CD14-positive monocyte (primary cell): ENCODE data around the gene ASRGL1. TPM values are rescaled to one million over a fixed set of nuclear protein-coding genes. Genes with fewer than 3 reads are reported as not detected.

Experiments
- DNase-seq, 3 donors: peaks; one replicate each; pipeline ENCODE4 v3.0.0-alpha.2; 2011 to 2022
- H2AFZ ChIP-seq: 2 replicates; pipeline ENCODE4 v1.6.0; 2012; ENCODE audit warnings: mild to moderate bottlenecking, low read depth, low read length, inconsistent platforms; ENCODE audit not compliant: insufficient read depth, poor library complexity, severe bottlenecking
- H3K27ac ChIP-seq, 2 donors: 1 replicate in 1 of 2; 2 replicates in 1 of 2; pipeline ENCODE4 v1.5.1; 2012 to 2013; ENCODE audit warnings: low read length in 2 of 2, control low read depth in 1 of 2, inconsistent platforms in 1 of 2, low read depth in 1 of 2, mild to moderate bottlenecking in 1 of 2
- H3K27me3 ChIP-seq, 2 donors: one replicate each; pipeline versions ENCODE4 v1.6.0 to v1.6.1; 2011 to 2013; ENCODE audit warnings: low read length in 2 of 2; ENCODE audit not compliant: control insufficient read depth in 2 of 2, insufficient read depth in 2 of 2
- H3K36me3 ChIP-seq, 2 donors: replicated peaks in 1 of 2; 1 replicate in 1 of 2; 2 replicates in 1 of 2; pipeline versions ENCODE4 v1.5.1 to v1.6.1; 2012 to 2013; ENCODE audit warnings: low read length in 2 of 2, control low read depth in 1 of 2, inconsistent platforms in 1 of 2, mild to moderate bottlenecking in 1 of 2; ENCODE audit not compliant: insufficient read depth in 2 of 2, control insufficient read depth in 1 of 2
- H3K4me1 ChIP-seq, 2 donors: 1 replicate in 1 of 2; 2 replicates in 1 of 2; pipeline versions ENCODE4 v1.5.1 to v1.6.1; 2012 to 2013; ENCODE audit warnings: low read length in 2 of 2, control low read depth in 1 of 2, inconsistent platforms in 1 of 2, mild to moderate bottlenecking in 1 of 2, moderate library complexity in 1 of 2; ENCODE audit not compliant: insufficient read depth in 2 of 2, control insufficient read depth in 1 of 2
- H3K4me2 ChIP-seq: replicated peaks from 2 replicates; pipeline ENCODE3; 2012; ENCODE audit warnings: low read length, moderate library complexity, mild to moderate bottlenecking; ENCODE audit not compliant: poor library complexity, severe bottlenecking; ENCODE audit errors: extremely low read depth
- H3K4me3 ChIP-seq, 3 experiments: fragments of 200-600 bp in 1 of 3; sonication (generic) in 1 of 3; replicated peaks in 1 of 3; 1 replicate in 2 of 3; 2 replicates in 1 of 3; pipeline ENCODE4 v1.5.1; 2011 to 2013; ENCODE audit warnings: low read length in 3 of 3, mild to moderate bottlenecking in 3 of 3, control low read depth in 2 of 3, low read depth in 2 of 3, inconsistent platforms in 1 of 3, moderate library complexity in 1 of 3
- H3K79me2 ChIP-seq: 2 replicates; pipeline ENCODE4 v1.6.0; 2012; ENCODE audit warnings: mild to moderate bottlenecking, control low read depth, inconsistent platforms, low read length, moderate library complexity; ENCODE audit not compliant: insufficient read depth
- H3K9ac ChIP-seq: 2 replicates; pipeline ENCODE4 v1.6.0; 2017; ENCODE audit warnings: low read length, mild to moderate bottlenecking; ENCODE audit not compliant: insufficient read depth, poor library complexity, severe bottlenecking
- H3K9me3 ChIP-seq, 2 donors: replicated peaks in 1 of 2; 1 replicate in 1 of 2; 2 replicates in 1 of 2; pipeline versions ENCODE4 v1.5.1 to v1.6.1; 2012 to 2013; ENCODE audit warnings: low read length in 2 of 2, control low read depth in 1 of 2; ENCODE audit not compliant: control insufficient read depth in 1 of 2, insufficient read depth in 1 of 2
- H4K20me1 ChIP-seq: 2 replicates; pipeline ENCODE4 v1.6.0; 2012; ENCODE audit warnings: mild to moderate bottlenecking, low read length, control low read depth, moderate library complexity; ENCODE audit not compliant: insufficient read depth
- H3K27ac Mint-ChIP-seq, 7 donors: one replicate each; pipeline ENCODE4 v1.8.0; 2020; ENCODE audit warnings: mild to moderate bottlenecking in 7 of 7, mixed read lengths in 7 of 7, moderate library complexity in 6 of 7, inconsistent platforms in 2 of 7
- H3K27me3 Mint-ChIP-seq, 3 donors: one replicate each; pipeline ENCODE4 v1.8.0; 2021 to 2022; ENCODE audit warnings: low read depth in 3 of 3, mild to moderate bottlenecking in 3 of 3, mixed read lengths in 3 of 3, moderate library complexity in 3 of 3, inconsistent platforms in 1 of 3
- H3K36me3 Mint-ChIP-seq, 2 donors: one replicate each; pipeline ENCODE4 v1.8.0; 2020; ENCODE audit warnings: mixed read lengths in 2 of 2, inconsistent platforms in 1 of 2, mild to moderate bottlenecking in 1 of 2
- H3K4me1 Mint-ChIP-seq: one replicate; pipeline ENCODE4 v1.8.0; 2020; ENCODE audit warnings: mild to moderate bottlenecking, mixed read lengths
- H3K4me3 Mint-ChIP-seq, 2 donors: one replicate each; pipeline ENCODE4 v1.8.0; 2020; ENCODE audit warnings: mild to moderate bottlenecking in 2 of 2, mixed read lengths in 2 of 2, moderate library complexity in 1 of 2
- H3K9me3 Mint-ChIP-seq, 7 donors: one replicate each; pipeline ENCODE4 v1.8.0; 2020 to 2022; ENCODE audit warnings: mixed read lengths in 7 of 7, mild to moderate bottlenecking in 6 of 7, moderate library complexity in 6 of 7, inconsistent platforms in 2 of 7
- CTCF ChIP-seq: fragments of 200-600 bp; IDR thresholded peaks from one replicate; pipeline ENCODE4 v1.8.0; 2022; ENCODE audit warnings: antibody characterized with exemption, mild to moderate bottlenecking
- WGBS: methylation state at CpG from one replicate; pipeline ENCODE4 v1.1.5; 2013; ENCODE audit warnings: missing lambda C conversion rate; ENCODE audit not compliant: insufficient coverage; 5-methylcytosine and 5-hydroxymethylcytosine counted together
- intact Hi-C, 2 donors: fragments of 100-400 bp; cut with micrococcal nuclease; formaldehyde crosslinking; loops; one replicate each; pipeline versions ENCODE4 v1.15.0 to v1.15.1; 2023
- polyA plus RNA-seq, 3 donors: library from polyadenylated mRNA; depleted of rRNA in 1 of 3; unstranded in 2 of 3; stranded (reverse) in 1 of 3; fragments of 300-500 nt in 2 of 3; fragments of >200 nt in 1 of 3; fragmentation: Illumina TruSeq in 2 of 3; gene quantifications; 1 replicate in 2 of 3; 2 replicates in 1 of 3; pipeline ENCODE4 v1.2.3, GENCODE V29; 2012 to 2021

Gene ASRGL1
- polyA plus RNA-seq, 3 donors = 22.3 to 57.8 (median 50.6) TPM

DNA sequence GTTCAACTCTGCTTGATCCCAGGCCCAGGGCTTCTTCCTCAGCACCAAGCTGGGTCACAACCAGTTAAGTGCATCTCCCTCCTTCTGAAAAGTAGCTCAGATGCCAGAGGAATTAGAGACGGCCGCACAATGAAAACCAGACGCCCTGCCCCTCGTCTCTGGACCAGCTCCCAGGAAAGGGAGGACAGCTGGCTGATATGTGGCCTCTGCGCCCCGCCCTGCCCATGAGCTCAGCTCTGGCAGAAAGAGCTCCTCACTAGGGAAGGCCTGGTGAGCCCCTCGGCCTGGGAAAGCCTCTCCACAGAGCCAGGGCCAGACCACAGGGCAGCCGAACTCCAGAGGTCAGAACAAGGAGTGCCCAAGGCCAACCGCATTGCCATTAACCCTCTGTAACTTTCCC, 63.5 kb downstream of the ASRGL1 start:
- no peaks in the 10 kb centered on the region for H3K9me3 ChIP-seq
- peaks cover 2 to 6% of the 10 kb centered on the region in 2 donors for H3K36me3 Mint-ChIP-seq
- H3K4me3 ChIP-seq = no peak overlapping the region
- H3K36me3 ChIP-seq = no peaks in the 10 kb centered on the region
- peaks cover 0 to 2% (median 0%) of the 10 kb centered on the region in 7 donors for H3K9me3 Mint-ChIP-seq
- H3K4me1 ChIP-seq = peaks cover 23 to 33% of the 10 kb centered on the region in 2 donors
- H3K79me2 ChIP-seq = no peaks in the 10 kb centered on the region
- H3K4me3 Mint-ChIP-seq = no peak overlapping the region
- peaks cover 39% of the 10 kb centered on the region for H3K4me1 Mint-ChIP-seq
- no peak overlapping the region for H3K27ac Mint-ChIP-seq
- no peak for DNase-seq
- no peak overlapping the region for H3K9ac ChIP-seq
- H2AFZ ChIP-seq = no peak overlapping the region
- intact Hi-C loops = no loop called here
- no peak overlapping the region for H3K4me2 ChIP-seq
- no peak overlapping the region for H3K27ac ChIP-seq
- 98% methylated on average over 7 of the region's 9 CpGs for WGBS
- H3K27me3 Mint-ChIP-seq = peaks cover 0 to 4% (median 0%) of the 10 kb centered on the region in 3 donors
- H4K20me1 ChIP-seq = no peaks in the 10 kb centered on the region
- H3K27me3 ChIP-seq = no peaks in the 10 kb centered on the region
- TF ChIP-seq CTCF = no peak

- Histone ChIP-seq H3K27ac (no peak overlapping the region), H3K4me3 (no peak overlapping the region), H3K27me3 (no peaks in the 10 kb centered on the region), H3K9ac (no peak overlapping the region), H3K36me3 (no peaks in the 10 kb centered on the region), H3K4me2 (peak overlapping the region; percentile 52), H3K79me2 (no peaks in the 10 kb centered on the region), H3K4me1 (peaks cover 23 to 33% of the 10 kb centered on the region in 2 donors), H4K20me1 (no peaks in the 10 kb centered on the region), H3K9me3 (no peaks in the 10 kb centered on the region), H2AFZ (no peak overlapping the region)
- Mint-ChIP-seq H3K27me3 (peaks cover 0 to 4% (median under 1%) of the 10 kb centered on the region in 3 donors), H3K36me3 (peaks cover 2 to 6% of the 10 kb centered on the region in 2 donors), H3K4me3 (no peak overlapping the region), H3K27ac (peak overlapping the region in 2 of 7 donors; percentile 13 to 18), H3K4me1 (peaks cover 39% of the 10 kb centered on the region), H3K9me3 (peaks cover 0 to 2% (median 0%) of the 10 kb centered on the region in 7 donors)
- WGBS = 94% methylated on average over 2 of the region's 5 CpGs
- intact Hi-C loops = no loop called here
- DNase-seq = no peak
- no peak for TF ChIP-seq CTCF
These were observed 64.1 kb downstream of the ASRGL1 start for GRCh38 chr11:62401356-62401755.
